Hematopoietic multipotent progenitor cell treated with erythropoietin and hydrocortisone succinate and interleukin-3 and kit ligand, for 17 days (in vitro differentiated cells): ENCODE results near the gene CLIC1.

ENCODE experiments used
- DNase-seq: peaks from one replicate; pipeline ENCODE4 v3.0.0-alpha.2; 2015; ENCODE audit warnings: low spot score

Gene CLIC1

GRCh38 chr6:31737991-31738979 lies 2.0 kb upstream of the CLIC1 start:
- peak; percentile 66 for DNase-seq

GRCh38 chr6:31737315-31737990 lies 1.1 kb upstream of the CLIC1 start:
- no peak for DNase-seq

- no peak for DNase-seq
Observed at GRCh38 chr6:31736768-31737314, 511 bp upstream of the CLIC1 start.

- DNase-seq, result peak; percentile 63
Observed at GRCh38 chr6:31734821-31735406, 1.4 kb downstream of the CLIC1 start.

GRCh38 chr6:31734247-31734820 lies 2.0 kb downstream of the CLIC1 start:
- no peak for DNase-seq

GRCh38 chr6:31733734-31734133 lies 2.6 kb downstream of the CLIC1 start:
- no peak for DNase-seq

GRCh38 chr6:31732029-31732428 lies 4.3 kb downstream of the CLIC1 start:
- DNase-seq, result no peak

- DNase-seq, result no peak
Observed at GRCh38 chr6:31730631-31731086, 5.7 kb downstream of the CLIC1 start.

GRCh38 chr6:31729979-31730630 lies 6.2 kb downstream of the CLIC1 start:
- peak; percentile 79 for DNase-seq

- DNase-seq, result peak; percentile 85
Observed at GRCh38 chr6:31729515-31729978, 6.8 kb downstream of the CLIC1 start.

GRCh38 chr6:31728767-31729514 lies 7.4 kb downstream of the CLIC1 start, which contains the start of gene DDAH2:
TSS of gene DDAH2 (minus strand) at chr6:31729299. CDS start at chr6:31729161, 138 bp downstream.
- DNase-seq, result no peak

GRCh38 chr6:31727717-31728671 lies 8.3 kb downstream of the CLIC1 start:
- no peak for DNase-seq

GRCh38 chr6:31727034-31727716 lies 9.2 kb downstream of the CLIC1 start:
- no peak for DNase-seq

GRCh38 chr6:31725502-31726350 lies 10.6 kb downstream of the CLIC1 start:
- DNase-seq, result no peak

- DNase-seq, result no peak
Observed at GRCh38 chr6:31723980-31724691, 12.2 kb downstream of the CLIC1 start.

GRCh38 chr6:31723245-31723979 lies 12.9 kb downstream of the CLIC1 start, which contains the start of gene MPIG6B:
TSS of gene MPIG6B (plus strand) at chr6:31723373. CDS start at chr6:31723384, 11 bp downstream.
- no peak for DNase-seq
